Measurements from ENCODE around the gene DNAI4. TPM values are rescaled to one million over a fixed set of nuclear protein-coding genes. Genes with fewer than 3 reads are reported as not detected.

The DNAI4 gene
- total RNA-seq, 1 donor from 2014 or later = 1.3 TPM

- H3K4me3 ChIP-seq (ENCODE audit: low read depth, low read length) = no peak overlapping the region
- DNase-seq (ENCODE audit: low read depth) = no peak
- H3K36me3 ChIP-seq (ENCODE audit: control insufficient read depth, insufficient read depth, low read length) = no peaks in the 10 kb centered on the region
- TF ChIP-seq CTCF (IDR thresholded peaks at IDR 0.05; ENCODE audit: insufficient read depth, low read length, severe bottlenecking) = no peak
- H3K27me3 ChIP-seq (ENCODE audit: control insufficient read depth, insufficient read depth, low read length) = no peaks in the 10 kb centered on the region
- FAIRE-seq = no peak
These were observed 71.3 kb downstream of the DNAI4 start for GRCh38 chr1:66853379-66853778.

- DNase-seq (ENCODE audit: low read depth) (no peak), FAIRE-seq (no peak)
- Histone ChIP-seq H3K4me3 (ENCODE audit: low read depth, low read length) (no peak overlapping the region), H3K27me3 (ENCODE audit: control insufficient read depth, insufficient read depth, low read length) (no peaks in the 10 kb centered on the region), H3K36me3 (ENCODE audit: control insufficient read depth, insufficient read depth, low read length) (no peaks in the 10 kb centered on the region)
- TF ChIP-seq CTCF (IDR thresholded peaks at IDR 0.05; ENCODE audit: insufficient read depth, low read length, severe bottlenecking) = no peak
These were observed 71.8 kb downstream of the DNAI4 start for GRCh38 chr1:66852870-66853269.

- no peak for FAIRE-seq
- TF ChIP-seq CTCF (IDR thresholded peaks at IDR 0.05; ENCODE audit: insufficient read depth, low read length, severe bottlenecking) = no peak
- no peak overlapping the region for H3K4me3 ChIP-seq (ENCODE audit: low read depth, low read length)
- H3K27me3 ChIP-seq (ENCODE audit: control insufficient read depth, insufficient read depth, low read length) = no peaks in the 10 kb centered on the region
- DNase-seq (ENCODE audit: low read depth) = no peak
- H3K36me3 ChIP-seq (ENCODE audit: control insufficient read depth, insufficient read depth, low read length) = no peaks in the 10 kb centered on the region
These were observed 73.7 kb downstream of the DNAI4 start for GRCh38 chr1:66850989-66851388.

- H3K36me3 ChIP-seq (ENCODE audit: control insufficient read depth, insufficient read depth, low read length) = no peaks in the 10 kb centered on the region
- TF ChIP-seq CTCF (IDR thresholded peaks at IDR 0.05; ENCODE audit: insufficient read depth, low read length, severe bottlenecking) = no peak
- no peak overlapping the region for H3K4me3 ChIP-seq (ENCODE audit: low read depth, low read length)
- H3K27me3 ChIP-seq (ENCODE audit: control insufficient read depth, insufficient read depth, low read length) = no peaks in the 10 kb centered on the region
- DNase-seq (ENCODE audit: low read depth) (no peak), FAIRE-seq (no peak)
These were observed 76.5 kb downstream of the DNAI4 start for GRCh38 chr1:66848193-66848592.

- TF ChIP-seq CTCF (IDR thresholded peaks at IDR 0.05; ENCODE audit: insufficient read depth, low read length, severe bottlenecking) = no peak
- FAIRE-seq = no peak
These were observed 83.7 kb downstream of the DNAI4 start for GRCh38 chr1:66840929-66841328.

GRCh38 chr1:66834926-66835325 is 89.7 kb downstream of the DNAI4 start:
- no peaks in the 10 kb centered on the region for H3K36me3 ChIP-seq (ENCODE audit: control insufficient read depth, insufficient read depth, low read length)
- FAIRE-seq = no peak
- DNase-seq (ENCODE audit: low read depth) = peak; percentile 71
- H3K27me3 ChIP-seq (ENCODE audit: control insufficient read depth, insufficient read depth, low read length) = no peaks in the 10 kb centered on the region
- H3K4me3 ChIP-seq (ENCODE audit: low read depth, low read length) = no peak overlapping the region
- no peak for TF ChIP-seq CTCF (IDR thresholded peaks at IDR 0.05; ENCODE audit: insufficient read depth, low read length, severe bottlenecking)

More at GRCh38 chr1:66840929-66841328, 83.7 kb downstream of the DNAI4 start:
- H3K4me3 ChIP-seq (ENCODE audit: low read depth, low read length) = no peak overlapping the region
- H3K36me3 ChIP-seq (ENCODE audit: control insufficient read depth, insufficient read depth, low read length) = no peaks in the 10 kb centered on the region
- DNase-seq (ENCODE audit: low read depth) = no peak
- no peaks in the 10 kb centered on the region for H3K27me3 ChIP-seq (ENCODE audit: control insufficient read depth, insufficient read depth, low read length)

Measured in bronchial epithelial cell (primary cell).